GM10266 (cell line): Measurements from ENCODE around the gene CD53.

Experiments used
- DNase-seq: peaks from one replicate; pipeline ENCODE4 v3.0.0; 2012; ENCODE audit errors: extremely low spot score
- CTCF ChIP-seq: IDR thresholded peaks from 2 replicates; pipeline ENCODE4 v1.5.1; 2012; ENCODE audit warnings: mild to moderate bottlenecking, low read depth; ENCODE audit not compliant: control insufficient read depth, insufficient read depth; ENCODE audit errors: missing control alignments

Gene CD53

GRCh38 chr1:110945626-110946025 lies 72.7 kb downstream of the CD53 start:
- TF ChIP-seq CTCF, result no peak
- no peak for DNase-seq

- no peak for TF ChIP-seq CTCF
- DNase-seq, result no peak
Measured at GRCh38 chr1:110948038-110948810, 75.3 kb downstream of the CD53 start.
